Esophagus (tissue), 2 donors: Measurements from ENCODE around the gene KCNJ5. TPM values are rescaled to one million over a fixed set of nuclear protein-coding genes. Genes with fewer than 3 reads are reported as not detected.

Experiments used
- H3K27ac ChIP-seq, 2 donors: one replicate each; pipeline ENCODE4 v1.5.1; 2013; ENCODE audit warnings: low read depth in 2 of 2, mild to moderate bottlenecking in 2 of 2, inconsistent platforms in 1 of 2, low read length in 1 of 2, moderate library complexity in 1 of 2
- H3K27me3 ChIP-seq, 2 donors: one replicate each; pipeline ENCODE4 v1.6.1; 2013; ENCODE audit warnings: low read length in 2 of 2, control low read depth in 1 of 2, mild to moderate bottlenecking in 1 of 2; ENCODE audit not compliant: insufficient read depth in 2 of 2, control insufficient read depth in 1 of 2
- H3K36me3 ChIP-seq, 2 donors: one replicate each; pipeline ENCODE4 v1.6.1; 2013; ENCODE audit warnings: low read length in 1 of 2; ENCODE audit not compliant: control insufficient read depth in 2 of 2, insufficient read depth in 2 of 2
- H3K4me1 ChIP-seq, 2 donors: one replicate each; pipeline ENCODE4 v1.6.1; 2013; ENCODE audit warnings: low read length in 1 of 2; ENCODE audit not compliant: control insufficient read depth in 2 of 2, insufficient read depth in 2 of 2
- H3K4me3 ChIP-seq, 2 donors: one replicate each; pipeline ENCODE4 v1.5.1; 2013; ENCODE audit warnings: low read length in 2 of 2, mild to moderate bottlenecking in 2 of 2, low read depth in 1 of 2, moderate library complexity in 1 of 2
- H3K9me3 ChIP-seq, 2 donors: one replicate each; pipeline ENCODE4 v1.6.1; 2013; ENCODE audit warnings: mild to moderate bottlenecking in 2 of 2, low read depth in 1 of 2, low read length in 1 of 2, moderate library complexity in 1 of 2; ENCODE audit not compliant: control insufficient read depth in 2 of 2, insufficient read depth in 1 of 2
- WGBS, 2 donors: extraction: QIAGEN DNeasy Blood & Tissue Kit; methylation state at CpG; one replicate each; pipeline ENCODE4 v1.1.7; 2013; 5-methylcytosine and 5-hydroxymethylcytosine counted together
- polyA plus RNA-seq, 2 donors: library from polyadenylated mRNA; stranded (reverse); fragments of 200-250 nt; gene quantifications; one replicate each; pipeline ENCODE4 v1.2.3, GENCODE V29; 2013
- donor health status: healthy with polysubstance abuse.
- donor health status: Bipolar disorder and iron deficiency.

KCNJ5 gene
- polyA plus RNA-seq, 2 donors: 0.08 to 0.27 TPM

GRCh38 chr11:128893578-128894285 is 2.6 kb downstream of the KCNJ5 start:
- 44 to 56% methylated on average over 9 of the region's 9 CpGs for WGBS, 2 donors
- H3K27me3 ChIP-seq: no peaks in the 10 kb centered on the region
- no peak overlapping the region for H3K27ac ChIP-seq
- H3K4me1 ChIP-seq: peaks cover 8 to 15% of the 10 kb centered on the region in 2 donors
- no peak overlapping the region for H3K4me3 ChIP-seq
- H3K36me3 ChIP-seq: no peaks in the 10 kb centered on the region
- H3K9me3 ChIP-seq: no peaks in the 10 kb centered on the region

DNA sequence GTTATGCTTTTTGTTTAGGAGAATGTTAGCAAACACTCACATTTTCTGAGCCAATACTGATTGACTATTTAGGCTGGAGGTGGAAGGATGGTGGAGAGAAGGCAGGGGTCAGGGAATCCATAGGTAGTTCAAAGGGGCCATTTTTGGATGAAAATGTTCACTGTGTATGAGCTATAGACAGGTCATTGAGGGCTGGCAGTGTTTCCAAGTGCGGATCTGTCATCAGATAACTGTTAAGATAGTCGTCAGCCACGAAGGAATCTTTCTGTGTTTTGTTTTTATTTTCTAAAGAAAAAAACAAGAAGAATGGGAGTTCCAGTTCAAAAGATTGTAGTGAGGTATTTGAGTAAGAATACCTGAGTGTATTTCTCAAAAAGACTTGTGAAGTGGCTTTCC is 3.1 kb downstream of the KCNJ5 start:
- H3K9me3 ChIP-seq: no peaks in the 10 kb centered on the region
- no peak overlapping the region for H3K4me3 ChIP-seq
- peaks cover 8 to 15% of the 10 kb centered on the region in 2 donors for H3K4me1 ChIP-seq
- H3K27me3 ChIP-seq: no peaks in the 10 kb centered on the region
- no peaks in the 10 kb centered on the region for H3K36me3 ChIP-seq
- WGBS, 2 donors: 63 to 86% methylated on average over 3 of the region's 3 CpGs
- no peak overlapping the region for H3K27ac ChIP-seq

GRCh38 chr11:128894685-128895084 is 3.5 kb downstream of the KCNJ5 start:
- no peaks in the 10 kb centered on the region for H3K9me3 ChIP-seq
- 53 to 80% methylated on average over 6 of the region's 6 CpGs for WGBS, 2 donors
- peaks cover 8 to 15% of the 10 kb centered on the region in 2 donors for H3K4me1 ChIP-seq
- H3K27ac ChIP-seq: no peak overlapping the region
- no peaks in the 10 kb centered on the region for H3K36me3 ChIP-seq
- H3K27me3 ChIP-seq: no peaks in the 10 kb centered on the region
- H3K4me3 ChIP-seq: no peak overlapping the region

DNA sequence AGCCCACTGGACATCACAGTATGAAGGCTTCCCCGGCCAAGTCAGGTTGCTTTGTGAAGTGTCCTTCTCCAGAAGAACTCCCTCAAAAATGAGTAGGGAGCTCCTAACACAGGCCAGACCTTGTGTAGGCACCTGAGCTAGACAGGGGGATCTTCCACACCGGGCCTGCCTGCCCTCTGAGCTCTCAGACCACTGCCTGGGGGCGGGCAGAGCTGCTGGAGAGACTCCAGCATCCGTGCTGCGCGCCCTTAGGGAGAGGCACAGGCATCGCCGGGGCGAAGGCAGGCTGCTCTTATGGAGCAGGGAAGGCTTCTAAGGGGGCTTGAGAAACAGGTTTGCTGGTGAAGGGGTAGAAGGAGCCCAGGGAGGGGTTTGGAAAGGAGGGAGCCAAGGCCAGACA is 4.4 kb downstream of the KCNJ5 start:
- no peak overlapping the region for H3K27ac ChIP-seq
- H3K27me3 ChIP-seq: no peaks in the 10 kb centered on the region
- no peak overlapping the region for H3K4me3 ChIP-seq
- WGBS, 2 donors: 64 to 77% methylated on average over 9 of the region's 9 CpGs
- no peaks in the 10 kb centered on the region for H3K9me3 ChIP-seq
- peaks cover 7 to 8% of the 10 kb centered on the region in 2 donors for H3K4me1 ChIP-seq
- H3K36me3 ChIP-seq: no peaks in the 10 kb centered on the region

GRCh38 chr11:128896356-128896755 is 5.2 kb downstream of the KCNJ5 start:
- Histone ChIP-seq H3K36me3 (no peaks in the 10 kb centered on the region), H3K27ac (no peak overlapping the region), H3K9me3 (no peaks in the 10 kb centered on the region), H3K4me1 (peaks cover 4 to 6% of the 10 kb centered on the region in 2 donors), H3K27me3 (no peaks in the 10 kb centered on the region), H3K4me3 (no peak overlapping the region)
- 43 to 46% methylated on average over 2 of the region's 2 CpGs for WGBS, 2 donors

DNA sequence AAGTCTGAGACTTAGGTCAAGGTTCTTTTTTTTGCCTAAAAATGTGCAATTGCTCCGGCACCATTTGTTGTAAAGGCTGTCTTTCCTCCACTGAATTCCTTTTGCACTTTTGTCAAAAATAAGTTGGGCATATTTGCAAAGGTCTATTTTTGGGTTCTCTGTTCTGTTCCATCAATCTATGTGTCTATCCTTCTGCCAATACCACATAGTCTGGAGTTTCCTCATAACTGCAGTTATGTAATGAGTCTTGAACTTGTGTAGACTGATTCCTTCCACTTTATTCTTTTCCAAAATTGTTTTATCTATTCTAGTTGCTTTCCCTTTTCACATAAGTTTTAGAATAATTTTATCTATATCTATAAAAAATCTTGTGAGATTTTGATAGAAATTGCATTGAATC is 6.7 kb downstream of the KCNJ5 start:
- Histone ChIP-seq H3K27me3 (no peaks in the 10 kb centered on the region), H3K36me3 (peaks cover 0 to 2% of the 10 kb centered on the region in 2 donors), H3K4me3 (no peak overlapping the region), H3K4me1 (peaks cover 0 to 5% of the 10 kb centered on the region in 2 donors), H3K27ac (no peak overlapping the region), H3K9me3 (no peaks in the 10 kb centered on the region)
- WGBS, 2 donors: 76 to 83% methylated on average over 1 of the region's 1 CpG

DNA sequence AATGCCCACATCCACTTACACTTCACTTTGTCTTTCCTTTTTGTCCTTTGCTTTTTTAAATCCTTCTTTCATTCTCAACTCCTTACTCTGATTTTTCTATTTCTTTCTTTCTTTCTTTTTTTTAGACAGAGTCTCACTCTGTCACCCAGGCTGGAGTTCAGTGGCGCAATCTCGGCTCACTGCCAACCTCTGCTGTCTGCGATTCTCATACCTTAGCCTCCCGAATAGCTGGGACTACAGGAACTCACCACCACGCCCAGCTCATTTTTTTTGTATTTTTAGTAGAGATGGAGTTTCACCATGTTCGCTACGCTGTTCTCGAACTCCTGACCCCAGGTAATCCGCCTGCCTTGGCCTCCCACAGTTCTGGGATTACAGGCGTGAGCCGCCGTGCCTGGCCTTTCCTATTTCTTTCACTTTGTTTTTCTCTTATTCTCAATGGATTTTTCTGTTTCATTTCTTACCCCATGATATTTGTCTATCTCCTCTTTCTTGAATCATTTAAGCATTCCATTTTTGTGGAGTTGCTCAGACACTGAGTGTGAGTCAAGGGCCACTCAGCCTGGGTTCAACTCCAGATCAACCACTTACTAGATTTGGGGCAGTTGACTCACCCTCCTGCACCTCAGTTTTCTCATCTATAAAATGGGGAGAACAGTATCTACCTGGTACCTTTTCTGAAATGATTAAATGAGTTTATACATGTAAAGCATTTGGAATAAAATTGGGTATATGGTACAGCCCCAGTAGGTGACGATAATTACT is 7.6 kb downstream of the KCNJ5 start:
- Histone ChIP-seq H3K9me3 (no peaks in the 10 kb centered on the region), H3K27ac (no peak overlapping the region), H3K4me1 (peaks cover 0 to 5% of the 10 kb centered on the region in 2 donors), H3K36me3 (peaks cover 0 to 2% of the 10 kb centered on the region in 2 donors), H3K27me3 (no peaks in the 10 kb centered on the region), H3K4me3 (no peak overlapping the region)
- 77 to 81% methylated on average over 13 of the region's 13 CpGs for whole genome bisulfite sequencing, 2 donors

GRCh38 chr11:128900468-128900867 is 9.3 kb downstream of the KCNJ5 start:
- Histone ChIP-seq H3K4me3 (no peak overlapping the region), H3K36me3 (peaks cover 0 to 2% of the 10 kb centered on the region in 2 donors), H3K27me3 (no peaks in the 10 kb centered on the region), H3K27ac (no peak overlapping the region), H3K9me3 (no peaks in the 10 kb centered on the region), H3K4me1 (peaks cover 0 to 1% of the 10 kb centered on the region in 2 donors)
- 37 to 45% methylated on average over 4 of the region's 4 CpGs for WGBS, 2 donors

DNA sequence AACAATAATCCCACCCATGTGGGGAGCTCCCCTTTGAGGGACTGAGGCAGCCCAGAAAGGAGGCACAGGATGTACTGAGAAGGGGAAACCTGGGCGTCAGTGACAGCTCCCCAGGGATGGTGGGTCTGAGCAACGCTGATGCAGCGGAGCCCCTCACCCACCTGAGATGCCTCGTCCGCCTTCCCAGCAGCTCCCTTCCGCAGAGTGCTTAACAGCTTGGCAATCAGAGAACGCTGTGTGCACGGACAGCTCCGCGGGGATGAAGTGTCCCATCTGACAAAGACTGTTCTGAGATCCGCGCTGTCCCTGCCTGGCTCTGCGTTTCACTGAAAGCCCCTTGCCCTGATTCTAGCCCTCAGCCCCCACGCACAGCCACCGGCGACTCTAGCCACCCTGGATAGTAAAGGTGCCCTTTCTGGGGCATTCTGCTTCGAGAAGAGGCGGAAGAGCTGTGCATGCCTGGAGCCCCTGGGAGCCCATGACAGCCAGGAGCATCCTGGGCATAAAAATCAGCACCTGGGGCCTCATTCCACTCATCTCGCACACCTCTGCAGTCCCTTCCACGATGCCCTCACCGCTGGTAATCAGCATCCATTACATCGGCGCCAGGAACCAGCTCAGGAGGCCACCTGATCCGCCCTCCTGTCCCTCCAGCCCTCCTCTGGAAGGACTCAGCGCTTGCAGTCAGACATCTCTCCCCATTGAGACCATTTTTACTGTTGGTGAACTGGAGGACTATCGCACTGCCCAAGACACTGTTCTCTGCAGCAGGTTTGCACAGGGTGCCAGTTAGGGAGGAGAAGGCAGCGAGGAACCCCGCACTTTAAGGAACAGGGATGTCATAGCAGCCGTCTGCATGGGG is 10.7 kb downstream of the KCNJ5 start:
- 78 to 82% methylated on average over 29 of the region's 29 CpGs for WGBS, 2 donors
- Histone ChIP-seq H3K4me3 (no peak overlapping the region), H3K9me3 (no peaks in the 10 kb centered on the region), H3K27ac (no peak overlapping the region), H3K27me3 (no peaks in the 10 kb centered on the region), H3K36me3 (peaks cover 0 to 2% of the 10 kb centered on the region in 2 donors), H3K4me1 (peaks cover 0 to 1% of the 10 kb centered on the region in 2 donors)
